K562 (cell line): ENCODE measurements around the gene SEC22C. TPM values are rescaled to one million over a fixed set of nuclear protein-coding genes. Genes with fewer than 3 reads are reported as not detected.

ENCODE experiments used
- ATAC-seq: fragments of 200-7000 bp; cut with Tn5 transposase; 3 replicates; pipeline ENCODE4 v1.9.1; 2020; ENCODE audit warnings: moderate library complexity
- BruUV-seq: library from RNA; stranded (reverse); fragments of 400-500 nt; replicated peaks from 2 replicates; lab custom pipeline; 2021; lab: Mats Ljungman, UMichigan
- CTCF ChIA-PET: fragments of 300-600 bp; formaldehyde crosslinking; extraction: SDS; loops from one replicate; lab custom pipeline; 2021; ENCODE audit warnings: low intra/inter-chr PET ratio; lab: Yijun Ruan, JAX
- POLR2A ChIA-PET: fragments of 300-600, 350-650 bp; sonication (Branson Sonifier 250); formaldehyde crosslinking; extraction: SDS; loops from one replicate; lab custom pipeline; 2021; ENCODE audit warnings: antibody characterized with exemption, inconsistent platforms; lab: Yijun Ruan, JAX
- DNase-seq, 4 experiments: peaks; one replicate each; pipeline versions ENCODE4 v3.0.0 to v3.0.0-alpha.2; 2011 to 2018; ENCODE audit warnings: low spot score in 3 of 4, mixed read lengths in 3 of 4; ENCODE audit errors: extremely low read depth in 1 of 4
- FAIRE-seq: peaks from 2 replicates; lab custom pipeline; 2011; peaks lifted over from hg19 to GRCh38; lab: Jason Lieb, UNC
- H2AFZ ChIP-seq: 2 replicates; pipeline ENCODE4 v1.6.0; 2011; ENCODE audit warnings: low read depth, low read length, control low read depth, inconsistent platforms
- H3K27ac ChIP-seq: fragments of 200-600 bp; 3 replicates; pipeline ENCODE4 v1.8.0; 2011; ENCODE audit warnings: low read depth, mild to moderate bottlenecking, control low read depth, inconsistent platforms, low read length, moderate library complexity, mixed read lengths; ENCODE audit errors: extremely low read depth
- H3K27me3 ChIP-seq, 2 experiments: fragments of 300-600 bp in 1 of 2; 2 replicates in 1 of 2; 3 replicates in 1 of 2; pipeline versions ENCODE4 v1.6.0 to v1.8.0; 2011; ENCODE audit warnings: inconsistent platforms in 2 of 2, low read length in 2 of 2, mild to moderate bottlenecking in 1 of 2, mixed read lengths in 1 of 2, moderate library complexity in 1 of 2; ENCODE audit not compliant: control insufficient read depth in 2 of 2, insufficient read depth in 2 of 2
- H3K36me3 ChIP-seq: fragments of 300-600 bp; 3 replicates; pipeline ENCODE4 v1.8.0; 2011; ENCODE audit warnings: mild to moderate bottlenecking, low read length, inconsistent platforms; ENCODE audit not compliant: control insufficient read depth, insufficient read depth
- H3K4me1 ChIP-seq, 2 experiments: fragments of 200-600 bp in 1 of 2; replicated peaks in 1 of 2; 2 replicates in 1 of 2; 3 replicates in 1 of 2; pipeline versions ENCODE4 v1.5.1 to v1.8.0; 2011; ENCODE audit warnings: inconsistent platforms in 2 of 2, low read length in 2 of 2, mild to moderate bottlenecking in 1 of 2, mixed read lengths in 1 of 2, moderate library complexity in 1 of 2; ENCODE audit not compliant: control insufficient read depth in 2 of 2, insufficient read depth in 2 of 2
- H3K4me2 ChIP-seq: 2 replicates; pipeline ENCODE4 v1.6.1; 2011; ENCODE audit warnings: low read length, control low read depth, inconsistent platforms, mixed read lengths; ENCODE audit not compliant: insufficient read depth
- H3K4me3 ChIP-seq: fragments of 200-600 bp; sonication (generic), shearing (Covaris generic); 2 replicates; pipeline ENCODE4 v1.5.1; 2016; ENCODE audit warnings: control low read depth, inconsistent platforms
- H3K79me2 ChIP-seq: fragments of 200-600 bp; 3 replicates; pipeline ENCODE4 v1.8.0; 2011; ENCODE audit warnings: low read length, inconsistent platforms; ENCODE audit not compliant: control insufficient read depth, insufficient read depth
- H3K9ac ChIP-seq, 2 experiments: 2 replicates each; pipeline versions ENCODE4 v1.6.0 to v1.6.1; 2011; ENCODE audit warnings: low read depth in 2 of 2, low read length in 2 of 2, control low read depth in 1 of 2, inconsistent platforms in 1 of 2, mild to moderate bottlenecking in 1 of 2, mixed read lengths in 1 of 2; ENCODE audit not compliant: insufficient read depth in 1 of 2
- H3K9me1 ChIP-seq: one replicate; pipeline ENCODE4 v1.6.0; 2011; ENCODE audit warnings: inconsistent platforms, mild to moderate bottlenecking, low read length, moderate library complexity; ENCODE audit not compliant: control insufficient read depth, insufficient read depth
- H3K9me3 ChIP-seq: replicated peaks from 2 replicates; pipeline ENCODE4 v1.5.1; 2011; ENCODE audit warnings: low read depth, low read length, inconsistent platforms; ENCODE audit not compliant: control insufficient read depth, insufficient read depth
- H4K20me1 ChIP-seq: replicated peaks from 2 replicates; pipeline ENCODE4 v1.6.1; 2011; ENCODE audit warnings: low read length, inconsistent platforms, mixed read lengths; ENCODE audit not compliant: control insufficient read depth, insufficient read depth
- CREB3 ChIP-seq: fragments of 450-650 bp; conservative IDR thresholded peaks from 2 replicates; pipeline ENCODE4 v1.6.1; 2016; ENCODE audit warnings: missing genetic modification characterization, low read depth, mild to moderate bottlenecking, missing compliant biosample characterization, moderate library complexity
- E2F1 ChIP-seq: sonication (generic); formaldehyde crosslinking; IDR thresholded peaks from 2 replicates; pipeline ENCODE4 v1.8.1; 2023; ENCODE audit warnings: mild to moderate bottlenecking, missing genetic modification reagents, moderate library complexity
- ETV1 ChIP-seq: fragments of 450-650 bp; conservative IDR thresholded peaks from 2 replicates; pipeline ENCODE4 v1.6.1; 2016; ENCODE audit warnings: missing genetic modification characterization, control low read depth, low read depth, missing compliant biosample characterization
- FOXA1 ChIP-seq: fragments of 450-650 bp; IDR thresholded peaks from 2 replicates; pipeline ENCODE4 v1.6.1; 2016; ENCODE audit warnings: mild to moderate bottlenecking, borderline replicate concordance
- FOXP1 ChIP-seq: sonication (generic); formaldehyde crosslinking; IDR thresholded peaks from 2 replicates; pipeline ENCODE4 v1.8.0; 2022; ENCODE audit warnings: mild to moderate bottlenecking, missing genetic modification reagents
- RBBP5 ChIP-seq: fragments of 200-600 bp; sonication (generic); IDR thresholded peaks from 2 replicates; pipeline ENCODE4 v1.6.1; 2012; ENCODE audit warnings: borderline replicate concordance, mild to moderate bottlenecking, low read length, control low read depth, inconsistent platforms; ENCODE audit not compliant: insufficient read depth, poor library complexity, severe bottlenecking
- RREB1 ChIP-seq: fragments of 250-450 bp; sonication (Bioruptor Pico); IDR thresholded peaks from 2 replicates; pipeline ENCODE4 v1.4.0; 2020
- SMAD3 ChIP-seq: fragments of 450-650 bp; formaldehyde crosslinking; conservative IDR thresholded peaks from 2 replicates; pipeline ENCODE4 v1.4.0; 2020; ENCODE audit warnings: mild to moderate bottlenecking
- TSHZ1 ChIP-seq: fragments of 250-450 bp; sonication (Bioruptor Pico); IDR thresholded peaks from 2 replicates; pipeline ENCODE4 v1.4.0; 2020; ENCODE audit warnings: mild to moderate bottlenecking, moderate library complexity
- WGBS: fragments of 100-300 bp; shearing (Covaris generic); methylation state at CpG from one replicate; pipeline ENCODE4 v1.1.6; 2016; ENCODE audit warnings: low coverage, mixed read lengths; ENCODE audit not compliant: insufficient coverage; ENCODE audit errors: missing lambda C conversion rate; 5-methylcytosine and 5-hydroxymethylcytosine counted together
- in situ Hi-C: fragments of 300-500 bp; cut with MboI; formaldehyde crosslinking; loops from 4 replicates; pipeline ENCODE4 v1.15.0; 2018; ENCODE audit warnings: inconsistent platforms, mixed read lengths
- intact Hi-C: fragments of 100-400 bp; cut with micrococcal nuclease; formaldehyde crosslinking; loops from 2 replicates; pipeline ENCODE4 v1.14.2; 2022
- polyA plus RNA-seq, 8 experiments: library from polyadenylated mRNA; depleted of rRNA in 4 of 8; stranded (reverse) in 5 of 8; unstranded in 3 of 8; fragments of >200 nt; fragmentation: Nextera tagmentation in 2 of 8; fragmentation: Illumina TruSeq in 1 of 8; extraction: Ambion mirVana in 2 of 8; extraction: Trizol in 1 of 8; gene quantifications; 2 replicates each; pipeline versions ENCODE4 v1.2.1 to v1.2.3, GENCODE V29; 2011 to 2014; ENCODE audit warnings: inconsistent platforms in 1 of 8, missing spikeins in 1 of 8
- total RNA-seq, 7 experiments: library from RNA; depleted of rRNA in 6 of 7; stranded (reverse); fragments of >200 nt in 6 of 7; fragmentation: Illumina TruSeq in 2 of 7; extraction: Trizol in 2 of 7; gene quantifications; 2 replicates each; pipeline versions ENCODE4 v1.2.1 to v1.2.3, GENCODE V29; 2011 to 2021; ENCODE audit warnings: low replicate concordance in 1 of 7

SEC22C gene
- total and polyA plus RNA-seq, 9 of the 15 experiments (the other 6 are each of a cell fraction or from before 2014, with no cell fraction given) = 35.6 to 68.4 (median 50.7) TPM

GRCh38 chr3:42500909-42501308 lies 80.9 kb downstream of the SEC22C start:
- Histone ChIP-seq H3K36me3 (no peaks in the 10 kb centered on the region), H3K4me3 (no peak overlapping the region), H3K9ac (no peak overlapping the region), H3K9me3 (no peaks in the 10 kb centered on the region), H3K4me1 (peaks cover 4 to 27% of the 10 kb centered on the region in 2 experiments; a peak in 4 of 5 replicates), H3K9me1 (no peaks in the 10 kb centered on the region), H3K4me2 (no peak overlapping the region), H4K20me1 (peaks cover 30% of the 10 kb centered on the region), H3K27me3 (peaks cover 23 to 59% of the 10 kb centered on the region in 2 experiments), H3K27ac (no peak overlapping the region), H3K79me2 (no peaks in the 10 kb centered on the region), H2AFZ (no peak overlapping the region)
- BruUV-seq = no TSS peak
- ChIA-PET CTCF (interaction anchor here (2.1 to 2.3 kb wide), 2 partner anchors 35 to 39 kb away, joined by 11 to 18 read pairs; no protein-coding TSS in a partner anchor), POLR2A (interaction anchor here (0.6 to 0.8 kb wide), 3 partner anchors 16 to 817 kb away, joined by 3 to 5 read pairs (median 3); no protein-coding TSS in a partner anchor)
- ATAC-seq = no peak
- FAIRE-seq = no peak
- DNase-seq = no peak
- WGBS = 3% methylated on average over 4 of the region's 4 CpGs
- in situ Hi-C loops (no loop called here), intact Hi-C loops (loop anchor here (1.0 to 5.0 kb wide), 3 partner anchors 35 to 331 kb away; no protein-coding TSS in a partner anchor)
- no peak for TF ChIP-seq CREB3 (tag)
- no peak for TF ChIP-seq E2F1
- no peak for TF ChIP-seq SMAD3 (CRISPR knock-in tag)
- no peak for TF ChIP-seq RBBP5
- TF ChIP-seq FOXP1 (CRISPR knock-in tag) = no peak
- no peak for TF ChIP-seq ETV1
- TF ChIP-seq TSHZ1 (CRISPR knock-in tag) = no peak
- no peak for TF ChIP-seq RREB1
- no peak for TF ChIP-seq FOXA1
